GM19463 (cell line): Measurements from ENCODE around the gene PCDHA4.
"Not testable (repeated sequence)": the region's sequence is repeated elsewhere in the genome, so short reads cannot be mapped to it uniquely, and the experiment has no call there.

ENCODE experiments used
- ATAC-seq: cut with Tn5 transposase; IDR thresholded peaks from one replicate; pipeline ENCODE4 v1.9.1; 2021; ENCODE audit warnings: mild to moderate bottlenecking, moderate library complexity; ENCODE audit not compliant: unreplicated experiment

The PCDHA4 gene

GRCh38 chr5:140806834-140807775 is at the start of gene PCDHA4:
TSS of gene PCDHA4 (plus strand) at chr5:140807068.
- no peak for ATAC-seq

- ATAC-seq: no peak
Observed at GRCh38 chr5:140764177-140764973, 42.5 kb upstream of the PCDHA4 start.

GRCh38 chr5:140767444-140767843 is 39.4 kb upstream of the PCDHA4 start:
- no peak for ATAC-seq

- ATAC-seq: no peak
Observed at GRCh38 chr5:140780512-140780911, 26.4 kb upstream of the PCDHA4 start.

- ATAC-seq: no peak
Observed at GRCh38 chr5:140785905-140786686, 20.8 kb upstream of the PCDHA4 start, which contains the start of gene PCDHA1. TSS of gene PCDHA1 (plus strand) at chr5:140786140.

- ATAC-seq: not testable (repeated sequence)
Observed at GRCh38 chr5:140787422-140787821, 19.4 kb upstream of the PCDHA4 start.

- not testable (repeated sequence) for ATAC-seq
Observed at GRCh38 chr5:140787849-140788504, 18.9 kb upstream of the PCDHA4 start.

GRCh38 chr5:140791089-140791488 is 15.8 kb upstream of the PCDHA4 start:
- ATAC-seq: no peak

GRCh38 chr5:140794595-140795258 is 12.1 kb upstream of the PCDHA4 start, which contains the start of gene PCDHA2:
TSS of gene PCDHA2 (plus strand) at chr5:140794852.
- ATAC-seq: no peak

GRCh38 chr5:140795259-140795641 is 11.6 kb upstream of the PCDHA4 start:
- no peak for ATAC-seq

GRCh38 chr5:140796072-140796717 is 10.7 kb upstream of the PCDHA4 start:
- not testable (repeated sequence) for ATAC-seq

- no peak for ATAC-seq
Observed at GRCh38 chr5:140796718-140797095, 10.2 kb upstream of the PCDHA4 start.

- ATAC-seq: no peak
Observed at GRCh38 chr5:140800816-140801493, 5.9 kb upstream of the PCDHA4 start, which contains the start of gene PCDHA3. TSS of gene PCDHA3 (plus strand) at chr5:140801057.

- no peak for ATAC-seq
Observed at GRCh38 chr5:140801494-140801841, 5.4 kb upstream of the PCDHA4 start.

GRCh38 chr5:140802381-140802780 is 4.5 kb upstream of the PCDHA4 start:
- not testable (repeated sequence) for ATAC-seq

GRCh38 chr5:140802781-140803271 is 4.0 kb upstream of the PCDHA4 start:
- no peak for ATAC-seq

GRCh38 chr5:140808241-140808888 is 1.5 kb downstream of the PCDHA4 start:
- ATAC-seq: not testable (repeated sequence)

GRCh38 chr5:140808889-140809291 is 2.0 kb downstream of the PCDHA4 start:
- no peak for ATAC-seq
